H1 (cell line): Measurements from ENCODE around the gene CDK4.
A peak's percentile ranks its signal among the peaks of the same experiment; 100 is the strongest.

Source experiments
- CBX8 ChIP-seq: fragments of 300-800, 300-1000 bp; sonication (generic); IDR thresholded peaks from 2 replicates; pipeline ENCODE4 v1.7.1; 2016; ENCODE audit warnings: low read depth, low read length, borderline replicate concordance
- CREB1 ChIP-seq: IDR thresholded peaks from 2 replicates; pipeline ENCODE4 v1.6.1; 2012; ENCODE audit warnings: inconsistent platforms
- CTCF ChIP-seq, 3 experiments: IDR thresholded peaks; 1 replicate in 2 of 3; 2 replicates in 1 of 3; pipeline versions ENCODE4 v1.5.1 to v1.6.1; 2011; ENCODE audit warnings: low read length in 3 of 3, mild to moderate bottlenecking in 3 of 3, inconsistent platforms in 2 of 3, low read depth in 1 of 3, moderate library complexity in 1 of 3; ENCODE audit not compliant: insufficient read depth in 1 of 3; ENCODE audit errors: control extremely low read depth in 1 of 3
- EZH2 ChIP-seq: fragments of 200-600 bp; sonication (generic); IDR thresholded peaks from 2 replicates; pipeline ENCODE4 v1.7.1; 2012; ENCODE audit warnings: low read depth, mild to moderate bottlenecking, moderate library complexity, low read length, inconsistent platforms; ENCODE audit not compliant: severe bottlenecking
- HDAC6 ChIP-seq: IDR thresholded peaks from one replicate; pipeline ENCODE4 v1.7.1; 2012; ENCODE audit warnings: low read depth, mild to moderate bottlenecking, inconsistent platforms, low read length, moderate library complexity
- KDM1A ChIP-seq: fragments of 200-600, 300-600 bp; sonication (generic); IDR thresholded peaks from 2 replicates; pipeline ENCODE4 v1.7.1; 2016; ENCODE audit warnings: mild to moderate bottlenecking, low read length, borderline replicate concordance
- MAFK ChIP-seq: IDR thresholded peaks from 2 replicates; pipeline ENCODE4 v1.6.1; 2012; ENCODE audit warnings: low read depth, mild to moderate bottlenecking, improper control_type of control experiment, low read length
- NRF1 ChIP-seq: IDR thresholded peaks from 2 replicates; pipeline ENCODE4 v1.6.1; 2011; ENCODE audit warnings: mild to moderate bottlenecking, low read depth, low read length, improper control_type of control experiment
- POLR2AphosphoS5 ChIP-seq: IDR thresholded peaks from 2 replicates; pipeline ENCODE4 v1.6.1; 2011; ENCODE audit warnings: low read depth, low read length
- TAF1 ChIP-seq: IDR thresholded peaks from 2 replicates; pipeline ENCODE4 v1.6.1; 2011; ENCODE audit warnings: mild to moderate bottlenecking, low read depth, low read length

DNA sequence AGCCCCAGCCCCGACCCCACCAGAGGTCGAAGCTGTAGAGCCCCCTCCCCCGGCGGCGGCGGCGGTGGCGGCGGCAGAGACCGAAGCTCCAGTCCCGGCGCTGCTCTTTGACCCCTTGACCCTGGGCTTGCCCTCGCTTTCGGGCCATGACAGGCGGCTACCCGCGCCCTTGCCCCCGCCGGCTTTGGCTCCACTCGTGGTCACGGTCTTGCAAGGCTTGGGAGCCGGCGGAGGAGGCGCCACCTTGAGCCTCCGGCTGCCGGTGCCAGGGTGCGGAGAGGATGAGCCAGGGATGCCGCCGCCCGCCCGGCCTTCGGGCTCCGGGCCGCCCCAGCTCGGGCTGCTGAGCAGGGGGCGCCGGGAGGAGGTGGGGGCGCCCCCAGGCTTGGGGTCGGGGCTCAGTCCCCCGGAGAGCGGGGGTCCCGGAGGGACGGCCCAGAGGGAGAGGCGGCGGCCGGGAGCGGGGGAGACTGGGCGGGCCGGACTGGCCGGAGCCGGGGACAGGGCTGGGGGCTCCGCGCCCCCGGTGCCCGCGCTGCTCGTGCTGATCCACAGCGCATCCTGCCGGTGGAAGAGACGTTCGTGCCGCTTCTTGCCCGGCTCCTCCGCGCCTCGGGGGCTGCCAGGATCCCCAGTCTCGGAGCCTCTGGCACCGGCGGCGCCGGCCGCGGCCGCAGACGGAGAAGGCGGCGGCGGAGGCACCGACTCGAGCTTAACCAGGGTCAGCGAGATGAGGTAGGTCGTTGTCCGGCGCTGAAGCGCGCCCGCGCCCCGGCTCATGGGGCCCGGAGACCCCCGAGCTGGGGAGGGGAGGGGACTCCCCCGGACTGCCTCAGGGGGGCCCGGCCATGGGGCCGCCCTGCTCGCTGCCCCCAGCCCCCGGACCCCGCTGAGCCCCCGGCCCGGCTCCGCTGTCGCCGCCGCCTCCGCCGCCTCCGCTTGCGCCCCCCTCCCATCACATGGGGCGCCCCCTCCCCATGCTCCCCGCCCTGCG, 14.3 kb downstream of the CDK4 start:
- TF ChIP-seq EZH2 (peak; percentile 92), CTCF (IDR thresholded peaks at IDR 0.05; ENCODE audit: control extremely low read depth in 1 of 3, insufficient read depth in 1 of 3, low read depth in 1 of 3, low read length in 3 of 3) (peak; percentile 26 to 41 (median 38)), KDM1A (no peak), CREB1 (no peak), HDAC6 (no peak), MAFK (no peak), NRF1 (no peak), CBX8 (no peak), POLR2AphosphoS5 (no peak), TAF1 (no peak)
